Dermis microvascular lymphatic vessel endothelial cell (primary cell): ENCODE results near the gene PSMB3. TPM values are rescaled to one million over a fixed set of nuclear protein-coding genes. Genes with fewer than 3 reads are reported as not detected.

ENCODE experiments used
- DNase-seq, 2 donors: peaks; one replicate each; pipeline versions ENCODE4 v3.0.0 to v3.0.0-alpha.2; 2010; ENCODE audit warnings: low read depth in 2 of 2
- total RNA-seq: library from RNA; depleted of rRNA; stranded (reverse); fragments of >200 nt; gene quantifications from 2 replicates; pipeline ENCODE4 v1.2.1, GENCODE V29; 2014

The PSMB3 gene
- total RNA-seq = 379 and 507 TPM in 2 replicates

DNA sequence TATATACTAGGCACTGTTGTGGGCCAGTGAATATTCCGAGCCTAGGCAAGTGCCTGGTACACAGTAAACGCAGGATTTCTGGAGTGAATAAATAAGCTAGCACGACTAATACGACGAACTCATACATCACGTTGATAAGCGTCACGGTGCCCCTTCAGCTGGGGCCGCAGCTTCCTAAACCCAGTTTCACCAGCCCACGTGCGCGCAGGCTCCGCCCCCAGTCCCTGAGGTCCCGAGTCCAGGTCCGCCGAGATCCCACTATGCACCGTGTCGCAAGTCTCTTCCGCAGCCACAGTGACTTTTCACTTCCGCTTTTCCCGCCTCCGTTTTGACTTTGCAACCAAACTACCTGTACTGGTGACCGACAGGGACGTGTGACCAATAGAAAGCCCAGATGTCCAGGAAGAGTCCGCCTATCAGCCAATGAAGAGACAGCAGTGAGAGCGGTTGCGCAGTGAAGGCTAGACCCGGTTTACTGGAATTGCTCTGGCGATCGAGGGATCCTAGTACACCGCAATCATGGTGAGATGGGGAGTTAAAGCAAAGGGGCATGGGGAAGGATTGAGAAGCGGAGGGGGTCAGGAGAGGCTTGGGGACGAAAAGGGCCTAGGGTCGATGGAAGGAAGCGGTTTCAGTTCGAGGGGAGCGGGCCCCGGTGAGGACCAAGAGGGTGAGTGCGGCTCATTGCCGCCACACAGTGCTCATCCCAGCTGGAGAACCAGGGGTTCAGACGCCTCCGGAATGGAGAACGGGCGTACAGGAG lies at the start of gene PSMB3:
Gene PSMB3, plus strand, starts transcription at position 434 of the 763 bp plus-strand sequence. Its CDS starts 86 bp downstream, at position 520.
- peak; percentile 100 for DNase-seq

DNA sequence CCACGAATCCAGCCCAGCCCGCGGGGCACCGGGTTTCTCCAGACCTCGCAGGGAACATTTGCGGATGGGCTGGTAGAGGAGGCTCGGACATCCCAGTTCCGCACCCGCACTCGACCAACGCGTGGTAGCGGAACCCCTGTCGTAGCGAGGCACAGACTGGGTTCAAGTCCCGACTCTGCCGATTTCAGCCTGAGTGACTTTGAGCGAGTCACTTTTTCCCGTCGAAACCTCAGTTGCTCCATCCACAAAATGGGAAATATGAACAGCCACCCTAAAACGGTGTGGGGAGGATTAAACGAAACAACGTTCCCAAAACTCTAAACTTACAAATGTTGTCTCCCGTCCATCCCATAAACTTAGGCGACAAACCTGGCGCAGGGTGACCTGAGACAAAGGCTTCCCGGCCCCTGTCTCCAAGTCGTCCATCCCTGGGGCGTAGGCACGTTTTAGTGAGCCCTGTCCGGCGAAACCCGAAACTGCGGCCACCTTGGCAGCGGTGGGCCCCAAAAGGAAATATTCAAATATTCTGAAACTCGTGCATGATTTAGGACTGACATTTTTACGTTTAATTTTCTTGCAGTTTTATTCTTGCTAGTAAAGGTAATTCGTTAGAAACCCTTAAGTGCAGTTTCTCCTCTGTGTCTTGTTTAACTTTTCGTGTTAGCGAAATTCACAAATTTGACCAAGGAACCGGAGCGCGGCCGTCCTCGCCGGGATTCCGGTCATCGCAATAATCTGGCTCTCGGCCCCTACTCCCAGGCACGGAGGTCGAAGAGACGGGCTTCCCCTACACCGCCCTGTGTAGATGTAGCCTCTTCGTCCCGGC lies 49.4 kb upstream of the PSMB3 start:
- no peak for DNase-seq

DNA sequence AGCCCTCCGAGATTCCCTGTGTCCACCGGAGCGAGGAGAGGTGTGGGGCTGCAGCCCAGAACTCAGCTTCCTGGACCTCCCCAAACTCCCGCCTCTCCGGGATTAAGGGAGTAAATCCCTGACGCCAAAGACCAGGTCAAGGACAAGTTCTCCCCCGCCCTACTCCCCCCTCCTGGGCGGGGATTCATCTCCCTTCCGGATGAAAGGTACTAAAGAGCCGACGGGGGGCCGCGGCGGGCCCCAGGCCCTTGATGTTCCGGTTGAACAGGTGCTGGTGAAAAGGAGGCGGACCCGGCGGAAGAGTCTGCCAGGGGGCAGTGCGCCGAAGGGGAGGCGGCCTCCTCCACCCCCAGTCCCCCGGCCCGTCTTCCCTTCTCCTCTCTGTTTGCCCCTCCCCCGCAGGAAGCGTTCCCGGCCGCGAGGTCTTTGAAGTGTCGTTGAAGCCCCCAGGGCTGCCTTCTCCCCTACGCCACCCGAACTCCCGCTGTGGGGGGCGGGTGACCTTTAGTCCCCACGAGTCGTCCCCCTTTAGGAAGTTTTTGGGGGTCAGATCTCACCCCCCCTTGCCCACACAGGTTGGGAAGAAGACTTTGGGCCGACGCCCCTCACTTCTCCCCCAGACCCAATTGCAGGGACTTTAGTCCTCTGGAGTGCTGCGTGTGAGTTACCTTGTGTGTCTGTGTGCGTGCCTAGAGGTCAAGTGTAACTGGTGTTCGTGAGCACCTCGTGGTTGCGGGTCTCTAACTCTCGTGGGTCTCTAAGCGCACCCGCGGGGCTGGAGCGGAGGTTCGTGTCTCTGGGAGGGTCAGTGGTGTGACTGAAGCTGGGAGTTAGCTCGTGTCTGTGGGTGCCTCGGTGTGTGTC lies 48.6 kb upstream of the PSMB3 start:
- DNase-seq = peak in 1 of 2 donors; percentile 44

DNA sequence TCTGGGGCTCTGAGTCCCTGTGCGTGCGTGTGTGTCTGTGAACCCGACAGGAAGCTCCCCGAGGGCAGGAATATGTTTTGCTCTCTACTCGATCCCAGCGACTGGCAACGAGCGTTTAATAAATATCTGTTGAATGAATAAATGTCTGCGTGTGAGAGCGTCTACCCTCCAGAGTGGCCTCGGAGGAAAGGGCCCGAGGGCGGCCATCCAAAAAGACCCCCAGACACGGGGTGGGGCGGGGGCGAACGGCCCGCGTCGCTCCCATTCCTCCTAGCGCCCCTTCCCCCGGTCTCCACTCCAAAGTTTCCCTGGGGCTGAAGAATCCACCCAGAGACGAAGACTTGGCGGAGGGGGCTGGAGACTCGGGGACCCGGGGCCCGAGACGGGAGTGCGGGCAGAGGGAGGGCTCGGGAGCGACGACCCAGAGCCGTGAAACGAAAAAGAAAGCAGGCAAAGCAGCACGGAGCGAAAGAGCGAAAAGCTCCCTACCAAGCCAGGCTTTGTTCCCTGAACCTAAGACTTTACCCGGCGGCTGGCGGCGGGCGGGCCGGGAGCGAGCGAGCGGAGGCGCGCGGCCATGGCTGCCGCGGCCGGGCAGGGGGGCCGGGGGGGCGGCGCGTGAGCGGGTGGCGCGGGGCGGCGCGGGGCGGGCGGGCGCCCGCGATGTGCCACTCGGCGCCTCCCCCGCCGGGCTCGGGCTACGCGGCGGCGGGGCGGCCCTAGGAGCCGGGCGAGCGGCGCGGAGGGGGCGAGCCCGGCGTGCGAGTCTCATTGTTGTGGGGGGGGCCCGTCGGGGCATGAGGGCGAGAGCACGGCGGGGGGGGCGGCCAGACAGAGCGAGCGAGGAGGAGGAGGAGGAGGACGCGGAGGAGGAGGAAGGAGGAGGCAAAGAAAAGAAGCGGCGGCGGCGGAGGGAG lies 47.7 kb upstream of the PSMB3 start, which contains the start of gene MLLT6:
Gene MLLT6, plus strand, starts transcription at position 668 of the 917 bp plus-strand sequence. CDS start 360 bp downstream, outside the sequence.
- peak; percentile 51 to 74 for DNase-seq

DNA sequence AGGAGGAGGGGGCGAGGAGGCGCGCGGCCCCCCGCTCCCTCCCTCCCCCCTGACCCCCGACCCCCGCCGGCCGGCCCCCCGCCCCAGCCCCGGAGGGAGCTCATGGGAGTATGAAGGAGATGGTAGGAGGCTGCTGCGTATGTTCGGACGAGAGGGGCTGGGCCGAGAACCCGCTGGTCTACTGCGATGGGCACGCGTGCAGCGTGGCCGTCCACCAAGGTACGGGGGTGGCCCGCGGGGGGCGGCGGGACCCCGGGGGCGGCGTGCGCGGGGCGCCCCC lies 47.1 kb upstream of the PSMB3 start:
- DNase-seq = no peak

DNA sequence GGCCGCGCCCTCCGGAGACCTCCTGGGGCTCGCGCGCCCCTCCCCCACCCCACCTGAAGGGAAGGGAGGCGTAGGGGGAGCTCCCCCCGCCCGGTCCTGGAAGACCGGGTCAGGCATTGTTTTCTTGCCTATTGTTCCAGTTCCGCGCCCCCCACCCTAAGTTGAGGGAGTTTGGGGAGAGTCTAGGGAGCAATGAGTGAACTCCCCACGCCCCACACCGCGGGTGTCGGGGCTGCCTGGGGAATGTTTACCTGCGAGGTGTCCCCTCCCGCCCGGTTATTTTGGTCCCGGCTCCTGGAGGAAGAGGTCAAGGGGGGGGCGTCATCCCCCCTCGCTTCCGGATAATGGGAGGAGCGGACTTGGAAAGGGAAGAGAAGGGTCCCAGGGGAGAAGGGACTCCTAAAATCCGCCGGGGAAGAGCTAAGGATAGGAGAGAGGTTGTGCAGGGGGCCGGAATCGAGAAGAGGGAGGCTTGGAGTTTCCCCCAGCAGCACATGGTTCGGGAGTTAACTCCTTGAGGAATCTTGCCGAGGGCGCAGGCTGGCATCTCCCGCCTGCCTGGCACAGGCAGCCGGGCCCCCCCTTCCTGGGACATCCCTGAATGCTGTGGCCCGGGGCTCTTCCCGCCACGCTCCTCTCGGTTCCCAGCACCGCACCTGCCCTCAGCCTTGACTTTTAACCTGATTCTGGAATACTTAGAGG lies 46.6 kb upstream of the PSMB3 start:
- peak in 1 of 2 donors; percentile 13 for DNase-seq

DNA sequence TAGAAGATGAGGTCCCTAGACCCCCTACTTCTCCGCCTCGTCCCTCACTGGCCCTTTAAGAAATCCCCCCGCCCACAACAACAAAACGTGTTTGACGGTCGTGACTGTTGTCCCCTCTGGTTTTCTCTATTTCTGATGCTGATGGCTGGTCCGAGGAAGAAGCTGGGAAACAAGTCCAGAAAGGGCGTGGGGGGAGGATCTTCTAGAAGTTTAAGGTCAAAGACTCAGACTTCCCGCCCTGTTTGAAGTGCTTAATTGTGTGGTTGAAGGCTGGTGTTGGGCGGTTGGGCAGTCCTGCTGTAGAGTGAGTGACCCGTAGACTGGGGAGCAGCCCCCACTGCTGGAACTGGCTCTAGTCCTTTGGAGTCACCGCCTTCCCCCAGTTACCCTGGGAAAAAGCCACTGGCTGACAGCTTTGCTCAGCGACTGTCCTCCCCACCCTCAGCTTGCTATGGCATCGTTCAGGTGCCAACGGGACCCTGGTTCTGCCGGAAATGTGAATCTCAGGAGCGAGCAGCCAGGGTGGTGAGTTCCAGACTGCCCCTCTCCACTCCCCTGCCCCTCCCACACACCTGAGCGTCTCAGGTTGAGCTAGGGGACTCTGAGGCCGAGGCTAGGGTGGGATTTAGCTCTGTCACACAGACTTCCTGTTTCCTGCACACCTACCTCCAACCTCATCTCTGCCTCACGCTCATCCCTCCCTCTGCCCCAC lies 45.9 kb upstream of the PSMB3 start:
- DNase-seq = no peak

DNA sequence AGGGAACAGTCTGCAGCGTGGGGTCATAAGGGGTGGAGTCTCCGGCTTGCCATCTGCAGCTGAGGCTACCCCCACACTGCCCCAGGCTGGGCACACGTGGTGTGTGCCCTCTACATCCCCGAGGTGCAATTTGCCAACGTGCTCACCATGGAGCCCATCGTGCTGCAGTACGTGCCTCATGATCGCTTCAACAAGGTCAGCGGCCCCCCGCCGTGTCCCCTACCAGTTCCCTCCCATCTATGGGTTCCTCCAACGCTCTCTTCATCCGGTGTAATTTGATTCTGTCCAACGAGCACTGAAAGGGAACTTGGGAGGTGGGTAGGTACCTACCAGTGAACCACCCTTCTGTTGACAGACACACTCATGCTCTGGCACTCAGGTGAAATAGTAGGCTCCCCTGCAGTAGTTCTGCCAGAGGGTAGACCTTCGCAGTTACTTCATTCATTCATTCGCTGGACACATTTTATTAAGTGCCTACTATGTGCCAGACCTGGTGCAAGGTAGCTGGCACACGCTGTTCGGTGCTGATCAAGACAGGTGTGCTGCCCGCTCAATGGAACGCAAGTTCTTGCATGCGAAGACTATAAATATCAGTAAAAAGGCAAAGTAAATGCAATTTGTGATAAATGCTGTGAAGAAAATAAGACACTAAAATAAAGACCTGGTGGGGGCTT lies 44.7 kb upstream of the PSMB3 start:
- no peak for DNase-seq

DNA sequence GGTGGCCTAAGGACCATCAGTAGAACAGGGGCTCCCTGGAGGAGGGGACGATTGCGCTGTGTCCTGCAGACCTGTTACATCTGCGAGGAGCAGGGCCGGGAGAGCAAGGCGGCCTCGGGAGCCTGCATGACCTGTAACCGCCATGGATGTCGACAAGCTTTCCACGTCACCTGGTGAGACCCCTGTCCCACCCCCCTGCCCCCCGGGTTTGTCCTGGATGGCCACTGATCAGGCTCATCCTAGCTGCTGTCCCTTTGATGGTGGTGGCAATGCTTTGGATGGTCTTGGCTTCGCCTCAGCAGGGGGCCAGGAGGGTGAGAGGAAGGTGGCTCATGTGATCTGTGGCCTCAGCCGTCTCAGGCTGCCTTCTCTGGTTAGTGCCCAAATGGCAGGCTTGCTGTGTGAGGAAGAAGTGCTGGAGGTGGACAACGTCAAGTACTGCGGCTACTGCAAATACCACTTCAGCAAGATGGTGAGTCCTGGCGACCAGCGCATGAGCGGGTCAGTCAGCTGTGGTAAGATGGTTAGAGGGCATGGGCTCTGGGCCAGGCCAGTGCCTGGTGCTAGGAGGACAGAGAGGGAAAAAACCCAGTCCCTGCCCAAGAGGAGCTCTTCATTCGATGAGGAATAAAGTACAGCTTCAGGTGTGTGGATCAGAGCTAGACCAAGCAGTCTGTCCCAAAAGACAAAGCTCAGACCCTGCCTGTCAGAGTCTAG lies 43.3 kb upstream of the PSMB3 start:
- DNase-seq = no peak

DNA sequence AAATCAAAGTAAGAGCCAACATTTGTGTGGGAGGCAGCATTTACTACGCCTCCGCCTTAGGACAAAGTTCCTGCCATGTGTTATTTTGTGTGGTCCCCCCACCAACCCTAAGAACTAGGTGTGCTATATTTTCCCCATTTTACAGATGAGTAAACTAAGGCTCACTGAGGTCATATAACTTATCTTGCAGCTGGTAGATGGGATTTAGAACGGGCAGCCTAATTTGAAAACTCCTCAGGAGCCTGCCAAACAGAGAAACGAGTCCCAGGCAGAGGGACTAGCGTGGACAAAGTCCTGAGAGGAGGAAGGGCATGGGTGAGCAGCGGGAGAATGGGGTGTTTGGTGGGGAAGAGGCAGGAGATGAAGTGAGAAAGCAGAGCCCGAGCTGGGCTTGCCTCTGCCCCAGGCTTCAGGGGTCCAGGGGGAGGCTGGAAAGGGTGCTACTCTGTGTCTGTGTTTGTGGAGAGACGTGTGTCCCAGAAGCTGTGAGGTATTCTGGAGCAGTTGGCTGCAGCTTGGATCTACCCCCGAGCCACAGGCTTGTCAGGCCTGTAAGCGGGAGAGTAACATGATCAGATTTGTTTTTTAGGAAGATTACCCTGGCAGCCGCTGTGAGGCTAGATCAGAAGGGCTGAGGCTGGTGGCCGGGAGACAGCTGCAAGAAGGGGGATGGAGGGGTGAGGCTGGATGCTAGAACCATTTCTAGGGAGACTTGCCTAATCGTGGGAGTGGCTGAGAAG lies 42.5 kb upstream of the PSMB3 start:
- DNase-seq = no peak

DNA sequence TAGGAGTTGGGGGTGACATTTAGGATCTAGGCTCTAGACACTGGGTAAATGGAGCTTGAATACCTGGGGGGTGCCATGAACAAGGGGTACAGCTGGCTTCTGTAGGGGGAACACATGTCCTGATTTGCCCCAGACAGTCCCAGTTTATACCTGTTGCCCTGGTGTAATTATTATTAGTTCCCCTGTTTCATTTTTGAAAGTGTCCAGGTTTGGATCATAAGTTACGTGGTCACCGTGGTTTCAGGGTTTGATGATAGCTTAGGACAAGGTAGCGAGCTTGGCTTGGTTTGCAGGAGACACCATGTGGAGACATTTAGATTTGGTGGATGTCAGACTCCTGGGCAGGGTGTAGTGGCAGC lies 42.0 kb upstream of the PSMB3 start:
- DNase-seq = no peak

DNA sequence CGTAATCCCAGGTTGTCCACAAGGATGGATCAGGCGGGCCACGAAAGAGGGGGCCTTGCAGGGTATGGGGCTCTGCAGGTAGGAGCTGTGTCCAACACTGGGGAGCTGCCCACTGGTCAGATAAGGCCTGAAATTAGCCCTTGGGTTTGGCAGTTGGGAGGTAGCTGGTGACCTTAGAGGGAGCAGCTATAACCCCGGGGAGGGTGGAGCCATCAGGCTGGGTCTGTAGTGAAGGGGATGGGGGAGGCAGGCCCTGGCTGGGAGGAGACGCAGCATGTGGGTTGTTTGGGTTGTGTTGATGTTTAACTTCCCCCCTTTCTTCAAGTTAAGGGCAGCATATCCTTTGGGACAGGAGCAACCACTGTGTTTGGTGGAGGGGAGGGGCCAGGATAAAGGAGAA lies 41.6 kb upstream of the PSMB3 start:
- no peak for DNase-seq

DNA sequence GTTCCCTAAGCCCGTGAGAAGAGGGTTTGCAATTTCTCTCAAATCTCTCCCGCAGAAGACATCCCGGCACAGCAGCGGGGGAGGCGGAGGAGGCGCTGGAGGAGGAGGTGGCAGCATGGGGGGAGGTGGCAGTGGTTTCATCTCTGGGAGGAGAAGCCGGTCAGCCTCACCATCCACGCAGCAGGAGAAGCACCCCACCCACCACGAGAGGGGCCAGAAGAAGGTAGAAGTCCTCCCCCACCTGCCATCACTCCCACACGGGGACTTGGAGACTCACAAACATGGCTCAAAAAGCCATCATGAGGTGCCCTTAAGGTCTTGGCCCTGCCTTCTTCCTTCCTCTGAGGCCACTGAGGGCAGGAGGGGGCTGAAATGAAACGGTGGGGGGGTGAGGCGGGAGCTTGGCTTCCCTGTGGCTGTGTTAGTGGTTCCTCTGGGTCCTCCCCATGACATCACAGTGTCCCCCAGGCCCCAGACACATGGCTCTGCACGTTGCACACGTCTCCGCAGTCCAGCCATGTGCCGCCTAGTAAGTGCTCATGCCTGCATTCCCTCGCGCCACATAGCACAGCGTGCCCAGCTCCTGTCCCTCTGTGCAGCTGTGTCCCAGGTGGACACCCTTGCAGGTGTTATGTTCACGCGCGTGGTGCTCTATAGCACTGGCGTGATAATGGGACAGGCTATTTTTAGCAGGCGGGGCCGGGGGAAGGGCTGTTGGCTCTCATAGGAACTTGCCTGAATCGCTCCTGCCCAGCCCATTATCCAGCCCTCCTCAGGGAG lies 40.6 kb upstream of the PSMB3 start:
- no peak for DNase-seq

DNA sequence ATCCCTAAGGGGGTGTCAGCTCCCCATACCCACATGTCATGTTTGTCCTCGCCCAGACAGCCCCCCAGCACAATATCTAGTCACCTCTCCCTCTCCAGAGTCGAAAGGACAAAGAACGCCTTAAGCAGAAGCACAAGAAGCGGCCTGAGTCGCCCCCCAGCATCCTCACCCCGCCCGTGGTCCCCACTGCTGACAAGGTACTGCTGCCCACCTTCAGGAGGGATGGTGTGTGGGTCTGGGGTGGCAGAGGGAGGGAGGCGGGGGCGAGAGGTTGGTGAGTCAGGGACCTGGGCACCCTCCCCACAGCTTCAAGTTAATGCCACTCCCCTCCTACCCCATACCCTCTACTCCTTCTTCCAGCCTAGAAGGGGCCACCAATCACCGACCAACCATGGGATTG lies 39.9 kb upstream of the PSMB3 start:
- no peak for DNase-seq

DNA sequence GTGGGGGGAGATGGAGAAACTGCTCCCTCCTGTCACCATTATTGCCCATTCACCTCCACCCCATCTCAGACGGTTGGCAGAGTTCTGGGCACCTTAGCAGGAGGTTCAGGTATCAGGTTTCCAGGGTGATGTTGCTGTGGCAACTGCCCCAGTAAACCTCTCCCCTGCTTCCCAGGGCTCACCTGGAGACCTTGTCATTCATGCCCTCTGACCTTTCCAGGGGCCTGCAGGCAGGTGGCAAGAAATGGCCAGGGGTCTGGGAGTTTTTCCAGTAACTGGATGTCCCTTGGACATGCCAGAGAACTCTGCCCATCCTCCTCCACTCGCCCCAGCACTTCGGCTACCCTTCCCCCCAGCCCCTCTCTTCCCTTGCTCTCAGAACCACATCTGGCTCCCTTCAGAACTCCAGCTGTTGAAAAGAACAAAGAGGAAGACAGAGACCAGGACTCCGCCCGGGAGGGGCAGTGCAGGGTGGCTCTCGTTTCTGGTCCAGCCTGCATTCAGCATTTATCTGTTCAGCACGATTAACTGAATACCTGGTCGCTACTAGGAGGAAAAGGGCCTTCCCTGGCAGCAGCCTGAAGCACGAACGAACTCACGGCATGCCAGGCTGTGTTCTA lies 39.0 kb upstream of the PSMB3 start:
- DNase-seq = no peak

DNA sequence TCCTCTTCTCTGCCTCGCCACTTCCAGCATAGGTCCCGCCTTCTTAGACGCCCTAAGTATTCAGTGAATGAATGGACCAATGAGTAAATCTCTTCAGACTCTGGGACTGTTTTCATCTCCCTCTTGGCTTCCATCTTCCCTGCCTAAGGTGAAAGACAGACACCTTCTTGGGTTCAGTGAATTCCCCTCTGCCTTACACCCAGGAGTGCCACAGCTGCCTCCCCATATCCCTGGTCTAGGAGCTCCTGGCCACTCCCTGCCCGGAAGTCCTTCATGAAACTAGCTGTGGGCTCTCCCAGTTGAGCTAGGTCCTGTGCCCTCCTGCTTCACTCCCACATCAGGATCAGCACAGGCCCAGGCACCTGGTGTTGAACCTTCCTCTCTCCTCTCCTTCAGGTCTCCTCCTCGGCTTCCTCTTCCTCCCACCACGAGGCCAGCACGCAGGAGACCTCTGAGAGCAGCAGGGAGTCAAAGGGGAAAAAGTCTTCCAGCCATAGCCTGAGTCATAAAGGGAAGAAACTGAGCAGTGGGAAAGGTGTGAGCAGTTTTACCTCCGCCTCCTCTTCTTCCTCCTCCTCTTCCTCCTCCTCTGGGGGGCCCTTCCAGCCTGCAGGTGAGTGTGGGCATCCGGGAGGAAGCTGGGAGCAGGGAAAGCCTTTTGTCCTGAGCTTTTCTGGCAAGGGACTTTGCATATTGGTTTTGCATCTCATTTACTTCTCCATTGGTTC lies 37.2 kb upstream of the PSMB3 start:
- DNase-seq = no peak
